Stimulated activated CD8-positive, alpha-beta memory T cell treated with anti-CD3 and anti-CD28 coated beads, Interleukin-15, amount 100 ng/mL, for 24 hours (primary cell): ENCODE results near the gene SCD5.

Experiments
- DNase-seq: peaks from one replicate; pipeline ENCODE4 v3.0.0-alpha.2; 2020; ENCODE audit warnings: low read depth

SCD5 gene

GRCh38 chr4:82588771-82589270 is 209.8 kb downstream of the SCD5 start:
- DNase-seq = no peak

DNA sequence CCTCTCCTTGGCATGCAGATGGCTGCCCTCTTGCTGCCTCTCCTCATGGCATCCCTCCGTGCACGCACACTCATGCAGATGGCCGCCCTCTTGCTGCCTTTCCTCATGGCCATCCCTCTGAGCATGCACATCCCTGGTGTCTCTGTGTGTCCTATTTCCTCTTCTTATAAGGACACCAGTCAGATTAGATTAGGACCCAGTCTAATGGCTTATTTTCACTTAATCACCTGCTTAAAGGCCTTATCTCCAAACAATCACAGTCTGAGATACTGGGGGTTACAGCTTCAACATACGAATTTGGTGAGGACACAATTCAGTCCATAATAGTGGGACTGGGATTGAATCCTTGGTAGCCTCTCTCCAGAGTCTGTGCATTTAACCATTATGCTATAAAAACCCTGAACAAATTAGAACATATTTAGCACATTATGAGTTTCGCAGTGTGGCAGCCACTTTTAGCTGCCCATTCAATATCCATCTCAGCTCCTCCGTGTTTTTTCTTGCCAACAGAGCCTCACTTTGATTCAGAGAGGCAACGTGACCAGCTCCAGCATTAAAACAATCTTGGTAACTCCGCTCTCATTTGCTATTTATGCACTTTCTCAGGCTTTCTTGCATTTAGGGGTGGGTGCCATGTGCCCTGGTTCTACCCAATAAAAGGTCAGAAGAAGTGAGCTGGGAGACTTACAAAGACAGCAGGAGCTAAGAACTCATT is 210.6 kb downstream of the SCD5 start:
- DNase-seq = no peak

DNA sequence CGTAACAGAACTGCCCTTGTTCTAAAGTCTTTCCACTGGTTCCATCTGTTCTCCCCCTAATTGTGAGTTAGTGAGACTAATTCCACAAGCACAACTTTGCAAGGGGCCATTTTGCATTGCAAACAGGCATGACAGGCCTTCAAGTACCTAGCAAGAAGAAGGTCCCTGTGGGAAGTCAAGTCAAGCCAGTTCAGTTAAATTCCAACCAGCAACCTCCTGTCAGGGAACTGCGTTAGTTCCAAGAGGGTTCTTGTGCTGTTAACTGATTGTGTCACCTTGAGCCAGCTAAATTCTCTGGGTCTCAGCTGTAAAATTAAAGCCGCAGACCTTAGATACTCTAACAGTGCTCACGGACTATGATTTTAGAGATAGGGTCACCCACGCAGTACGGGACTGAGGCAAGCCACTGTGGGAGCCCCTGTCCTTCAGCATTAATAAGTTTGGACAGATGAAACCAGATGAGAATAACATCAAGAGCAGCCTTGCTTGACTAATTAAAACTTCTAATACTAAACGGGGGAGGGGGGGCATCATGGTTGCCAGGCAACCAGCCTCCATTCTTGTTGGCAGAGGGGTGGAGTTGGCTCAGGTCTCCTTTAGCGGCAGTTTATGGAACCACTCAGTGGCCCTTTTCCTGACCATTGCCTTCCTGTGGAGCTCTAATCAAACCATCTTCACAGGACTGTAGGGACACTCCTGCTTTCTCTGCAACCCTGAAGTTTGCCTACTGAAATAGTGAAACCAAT is 212.7 kb downstream of the SCD5 start:
- no peak for DNase-seq

DNA sequence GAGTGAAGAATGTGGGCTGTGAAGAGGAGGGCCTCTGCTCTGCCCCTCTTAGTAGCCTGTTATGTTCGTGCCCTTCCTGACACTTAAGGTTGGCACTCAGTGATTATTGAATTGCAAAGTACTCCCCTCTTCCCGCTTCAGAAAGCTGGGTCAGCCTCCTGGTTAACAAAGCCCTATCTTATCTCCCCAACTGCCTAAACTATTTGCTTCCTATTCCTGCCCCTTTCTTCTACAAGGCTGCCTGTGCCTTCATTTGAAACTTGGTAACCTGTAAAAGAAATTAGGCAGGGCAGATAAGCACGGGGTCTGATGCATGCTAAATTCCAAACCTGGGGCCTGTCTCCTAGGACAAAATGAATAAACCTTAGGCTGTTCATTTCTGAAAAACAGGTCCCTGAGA is 213.7 kb downstream of the SCD5 start:
- no peak for DNase-seq

DNA sequence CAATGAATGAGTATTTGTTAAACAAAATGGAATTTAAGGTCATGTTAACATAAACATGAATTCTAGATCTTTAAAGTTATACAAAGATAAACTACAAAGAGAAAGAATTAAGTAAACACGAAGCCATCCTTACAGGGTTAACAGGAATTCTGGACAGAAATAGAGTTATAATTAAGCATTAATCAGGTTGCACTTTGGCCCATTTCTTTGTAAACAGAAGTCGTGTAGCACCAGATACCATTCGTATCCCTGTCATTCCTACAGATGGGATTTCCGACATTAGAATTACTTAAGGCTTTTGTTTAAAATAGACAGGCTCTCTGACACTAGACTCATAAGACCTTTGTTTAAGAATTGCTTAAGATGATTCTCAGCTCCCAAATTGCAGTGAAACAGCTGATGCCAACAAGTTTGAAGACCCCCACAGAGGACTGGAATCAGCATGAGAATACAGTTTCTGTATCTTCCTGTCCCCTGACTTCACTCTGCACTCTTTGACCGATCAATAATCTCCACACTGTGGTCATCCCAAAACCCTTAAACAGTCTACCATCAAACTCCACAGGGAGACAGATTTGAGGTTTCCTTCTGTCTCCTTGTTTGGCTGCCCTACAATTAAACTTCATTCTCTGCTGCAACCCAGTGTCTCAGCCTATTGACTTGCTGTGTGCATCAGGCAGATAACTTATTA is 214.6 kb downstream of the SCD5 start:
- DNase-seq = no peak

GRCh38 chr4:82579932-82580331 is 218.7 kb downstream of the SCD5 start:
- no peak for DNase-seq
